ENCODE results near the gene RAB23.

DNA sequence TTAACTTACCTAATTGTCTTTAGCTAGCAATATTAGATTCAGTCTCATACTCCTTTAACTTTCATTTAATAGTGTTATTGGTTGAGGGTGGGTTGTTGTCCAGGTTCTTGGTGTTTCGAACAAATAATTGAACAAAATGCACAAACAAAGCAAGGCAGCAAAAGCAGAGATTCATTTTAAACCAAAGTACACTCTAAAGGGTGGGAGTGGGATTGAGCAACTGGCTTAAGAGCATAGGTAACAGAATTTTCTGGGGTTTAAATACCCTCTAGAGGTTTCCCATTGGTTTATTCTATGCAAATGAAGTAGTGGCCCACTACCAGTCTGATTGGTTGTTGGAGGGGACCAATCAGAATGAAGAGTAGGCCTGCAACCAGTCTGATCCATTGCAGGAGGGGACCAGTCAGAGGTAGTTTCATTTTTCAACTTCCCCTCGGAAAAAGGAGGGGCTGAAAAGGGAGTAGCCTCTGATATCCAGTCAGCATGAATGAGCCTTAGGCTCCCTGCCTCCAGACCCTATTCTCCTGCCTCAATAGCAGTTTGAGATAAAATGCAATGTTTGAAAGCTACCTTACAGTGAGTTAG is 26.3 kb upstream of the RAB23 start:
- TF ChIP-seq FOS (IDR thresholded peaks at IDR 0.05; ENCODE audit: borderline replicate concordance, insufficient read depth, low read length) (no peak), CTCF (IDR thresholded peaks at IDR 0.05; ENCODE audit: extremely low read depth in 1 of 2, insufficient read depth in 1 of 2, low read depth in 1 of 2, low read length in 2 of 2) (no peak), POLR2A (IDR thresholded peaks at IDR 0.05; ENCODE audit: low read depth, low read length) (no peak), MAX (IDR thresholded peaks at IDR 0.05; ENCODE audit: insufficient read depth, insufficient read length) (no peak), POLR2AphosphoS5 (IDR thresholded peaks at IDR 0.05; ENCODE audit: insufficient read depth, low read depth, low read length) (no peak), EZH2 (IDR thresholded peaks at IDR 0.05; ENCODE audit: borderline replicate concordance, low read depth, low read length, severe bottlenecking) (no peak), MYC (IDR thresholded peaks at IDR 0.05; ENCODE audit: low read depth, low read length) (no peak), JUN (IDR thresholded peaks at IDR 0.05; ENCODE audit: borderline replicate concordance, insufficient read depth, insufficient read length, low read depth) (no peak), GATA2 (IDR thresholded peaks at IDR 0.05; ENCODE audit: insufficient read depth, insufficient read length, low read depth, low read length) (no peak)
